Measurements from ENCODE around the gene SPTBN2.

SPTBN2 gene

DNA sequence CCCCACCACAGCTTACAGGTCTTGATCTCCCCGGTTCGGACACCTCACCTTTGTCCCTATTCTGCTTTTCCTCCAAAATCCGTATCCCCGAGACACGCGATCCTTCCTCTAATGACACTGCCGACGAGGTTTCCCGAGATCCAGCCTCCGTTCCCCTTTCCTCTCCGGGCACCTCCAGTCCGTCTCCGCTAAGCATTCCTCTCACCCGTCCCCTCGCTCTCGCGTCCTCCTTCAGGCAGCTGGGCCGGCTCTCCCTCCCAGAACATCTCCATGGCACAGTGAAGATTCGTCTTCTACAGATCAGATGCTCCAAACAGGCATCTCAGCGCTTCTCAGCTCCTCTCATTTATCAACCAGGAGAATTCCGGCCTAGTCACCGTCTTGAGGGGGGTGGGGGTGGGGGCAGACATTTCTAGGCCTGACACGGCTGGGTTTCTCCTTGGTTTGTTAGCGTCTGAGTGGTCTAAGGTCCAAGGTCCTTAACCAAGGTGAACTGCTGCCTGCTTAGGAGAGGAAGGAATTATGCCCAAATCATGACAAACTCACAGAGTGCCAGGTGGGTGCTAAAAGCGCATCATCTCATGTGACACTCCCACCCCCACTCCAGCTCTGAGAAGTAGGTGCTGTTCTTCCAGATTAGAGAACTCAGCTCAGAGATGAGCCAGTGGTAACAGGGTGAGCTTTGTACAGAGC lies at the start of gene SPTBN2:
Gene SPTBN2 (minus strand): TSS at position 524 of the 693 bp plus-strand sequence. CDS start 7,976 bp downstream, outside the sequence.
- DNase-seq (ENCODE audit: low read depth in 2 of 2) = no peak

DNA sequence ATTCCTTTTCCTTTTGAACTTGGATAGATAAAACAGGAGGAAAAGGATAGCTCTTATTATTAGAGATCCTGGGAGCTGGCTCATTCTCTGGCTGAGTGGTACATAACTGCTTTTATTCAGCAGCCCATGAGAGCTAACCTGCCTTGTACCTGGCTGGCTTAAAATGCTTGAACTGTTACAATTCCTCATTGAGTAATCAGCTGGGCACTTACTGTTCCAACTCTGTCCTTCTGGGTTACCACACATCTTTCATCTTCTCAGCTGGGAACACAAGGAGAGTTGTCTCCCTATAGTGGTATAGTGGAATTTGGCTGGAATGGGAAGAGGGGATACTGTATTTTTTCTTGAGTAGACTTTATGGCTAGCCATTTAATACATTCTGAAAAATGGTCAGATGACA lies 39.8 kb upstream of the SPTBN2 start:
- no peak for DNase-seq (ENCODE audit: low read depth in 2 of 2)

DNA sequence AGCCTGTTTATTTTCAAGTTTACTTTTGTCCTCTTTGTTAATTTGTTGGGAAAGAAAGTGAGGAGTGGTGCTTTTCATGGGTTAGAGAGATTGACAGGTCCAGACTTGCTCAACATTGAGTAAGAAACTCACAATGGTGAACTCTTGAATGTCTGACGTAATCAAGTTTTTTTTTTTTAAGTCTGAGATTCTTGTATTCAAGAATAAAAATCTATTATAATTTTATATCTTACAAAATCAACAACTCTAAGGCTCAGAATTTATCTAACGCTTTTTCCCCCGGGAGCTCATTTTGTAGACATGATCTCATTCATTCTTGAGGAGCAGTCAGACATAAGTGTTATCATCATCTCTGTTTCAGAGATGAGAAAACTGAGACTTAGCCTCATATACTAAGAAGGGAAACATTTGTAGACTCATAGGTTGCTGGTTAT lies 39.1 kb upstream of the SPTBN2 start:
- DNase-seq (ENCODE audit: low read depth in 2 of 2) = no peak

DNA sequence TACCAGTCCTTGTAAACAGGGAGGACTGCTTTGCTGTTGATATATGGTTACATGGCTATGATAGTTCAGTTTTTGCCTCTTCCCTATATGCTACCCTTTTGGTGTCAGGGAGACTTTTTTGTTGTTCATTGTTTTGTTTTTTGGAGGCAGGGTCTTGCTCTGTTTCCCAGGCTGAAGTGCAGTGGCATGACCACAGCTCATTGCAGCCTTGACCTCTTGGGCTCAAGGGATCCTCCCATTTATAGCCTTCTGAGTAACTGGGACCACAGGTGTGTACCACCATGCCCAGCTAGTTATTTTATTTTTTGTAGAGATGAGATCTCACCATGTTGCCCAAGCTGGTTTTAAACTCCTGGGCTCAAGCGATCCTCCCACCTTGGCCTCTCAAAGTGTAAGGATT lies 38.6 kb upstream of the SPTBN2 start:
- DNase-seq (ENCODE audit: low read depth in 2 of 2) = no peak

DNA sequence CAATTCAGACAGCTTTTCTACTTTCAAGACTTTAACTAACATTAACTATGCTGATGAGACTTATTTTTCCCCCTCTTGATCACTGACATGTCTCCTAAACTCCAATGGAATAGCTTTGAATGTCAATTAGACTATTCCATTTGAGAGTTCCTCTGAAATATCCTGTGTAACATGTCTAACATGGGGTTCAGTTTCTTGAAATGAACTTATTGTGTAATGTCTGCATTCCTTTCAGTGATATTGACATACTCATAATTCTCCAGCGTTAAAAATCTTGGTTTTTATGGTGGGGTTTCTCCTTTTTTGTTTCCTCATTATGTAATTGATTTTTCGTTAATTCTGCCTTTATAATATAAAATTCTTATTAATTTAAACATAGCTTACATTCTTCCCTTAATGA lies 37.7 kb upstream of the SPTBN2 start:
- DNase-seq (ENCODE audit: low read depth in 2 of 2) = no peak

DNA sequence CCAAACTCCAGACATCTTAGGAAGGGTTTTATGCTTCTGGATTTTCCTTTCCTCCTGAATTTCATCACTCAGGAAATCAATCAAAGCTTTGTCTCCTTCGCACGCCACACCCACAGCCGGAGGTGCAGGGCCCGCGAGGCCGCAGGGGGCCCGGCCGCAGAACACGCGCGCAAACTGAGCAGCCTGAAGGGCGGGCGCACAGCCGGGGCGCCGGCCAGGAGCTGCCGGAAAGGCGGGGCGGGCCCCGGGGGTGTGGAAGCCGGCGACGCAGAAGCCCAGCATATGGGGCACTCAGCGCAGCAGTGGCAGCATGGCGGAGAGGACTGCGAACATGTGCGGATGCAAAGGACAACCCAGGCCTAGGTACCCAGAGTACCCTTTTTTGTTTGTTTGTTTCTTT lies 33.1 kb upstream of the SPTBN2 start:
- no peak for DNase-seq (ENCODE audit: low read depth in 2 of 2)

DNA sequence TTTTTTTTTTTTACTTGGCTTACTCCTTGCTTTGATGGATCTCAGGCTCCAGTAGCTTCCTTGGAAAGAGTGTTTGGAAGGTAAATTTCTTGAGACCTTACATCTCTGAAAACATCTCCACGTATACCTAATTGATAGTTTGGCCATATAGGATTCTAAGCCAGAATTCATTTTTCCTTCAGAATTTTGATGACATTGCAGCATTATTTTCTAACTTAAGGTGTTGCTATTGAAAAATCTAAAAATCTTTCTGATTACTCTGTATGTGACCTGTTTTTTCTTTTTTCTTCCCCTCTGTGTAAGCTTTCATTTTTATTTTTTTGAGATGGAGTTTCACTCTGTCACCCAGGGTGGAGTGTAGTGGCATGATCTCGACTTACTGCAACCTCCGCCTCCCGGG lies 23.1 kb upstream of the SPTBN2 start:
- no peak for DNase-seq (ENCODE audit: low read depth in 2 of 2)

DNA sequence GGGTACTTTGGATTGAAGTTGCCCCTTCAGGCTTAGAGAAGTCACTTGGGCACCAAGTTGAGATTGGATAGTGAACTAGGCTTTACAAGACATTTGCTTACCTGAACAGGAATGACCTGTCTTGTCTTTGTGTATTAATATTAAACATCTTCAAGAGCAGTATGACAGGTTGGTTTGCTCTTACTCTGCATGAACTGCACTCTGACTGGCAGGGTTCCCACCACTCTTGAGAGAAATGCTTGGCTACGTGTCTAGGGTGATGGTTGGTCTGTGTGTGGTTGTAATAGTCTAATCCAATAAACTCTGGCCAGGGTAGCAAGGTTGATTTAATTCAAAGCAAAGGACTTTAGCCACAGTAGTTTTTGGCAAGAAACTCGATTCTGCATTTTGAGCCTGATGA lies 20.1 kb upstream of the SPTBN2 start:
- no peak for DNase-seq (ENCODE audit: low read depth in 2 of 2)

DNA sequence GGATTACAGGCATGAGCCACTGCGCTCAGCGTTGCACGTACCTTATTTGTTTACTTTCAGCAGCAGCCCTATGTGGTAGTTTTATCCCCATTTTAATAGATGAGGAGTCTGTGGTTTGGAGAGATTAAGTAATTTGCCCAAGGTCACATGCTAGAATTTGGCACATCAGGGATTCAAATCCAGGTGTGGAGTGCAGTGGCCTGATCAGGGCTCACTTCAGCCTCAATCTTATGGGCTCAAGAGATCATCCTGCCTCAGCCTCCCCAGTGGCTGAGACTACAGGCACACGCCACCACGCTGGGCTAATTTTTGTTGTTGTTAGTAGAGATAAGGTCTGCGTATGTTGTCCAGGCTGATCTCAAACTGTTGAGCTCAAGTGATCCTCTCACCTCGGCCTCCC lies 18.5 kb upstream of the SPTBN2 start:
- DNase-seq (ENCODE audit: low read depth in 2 of 2) = no peak

DNA sequence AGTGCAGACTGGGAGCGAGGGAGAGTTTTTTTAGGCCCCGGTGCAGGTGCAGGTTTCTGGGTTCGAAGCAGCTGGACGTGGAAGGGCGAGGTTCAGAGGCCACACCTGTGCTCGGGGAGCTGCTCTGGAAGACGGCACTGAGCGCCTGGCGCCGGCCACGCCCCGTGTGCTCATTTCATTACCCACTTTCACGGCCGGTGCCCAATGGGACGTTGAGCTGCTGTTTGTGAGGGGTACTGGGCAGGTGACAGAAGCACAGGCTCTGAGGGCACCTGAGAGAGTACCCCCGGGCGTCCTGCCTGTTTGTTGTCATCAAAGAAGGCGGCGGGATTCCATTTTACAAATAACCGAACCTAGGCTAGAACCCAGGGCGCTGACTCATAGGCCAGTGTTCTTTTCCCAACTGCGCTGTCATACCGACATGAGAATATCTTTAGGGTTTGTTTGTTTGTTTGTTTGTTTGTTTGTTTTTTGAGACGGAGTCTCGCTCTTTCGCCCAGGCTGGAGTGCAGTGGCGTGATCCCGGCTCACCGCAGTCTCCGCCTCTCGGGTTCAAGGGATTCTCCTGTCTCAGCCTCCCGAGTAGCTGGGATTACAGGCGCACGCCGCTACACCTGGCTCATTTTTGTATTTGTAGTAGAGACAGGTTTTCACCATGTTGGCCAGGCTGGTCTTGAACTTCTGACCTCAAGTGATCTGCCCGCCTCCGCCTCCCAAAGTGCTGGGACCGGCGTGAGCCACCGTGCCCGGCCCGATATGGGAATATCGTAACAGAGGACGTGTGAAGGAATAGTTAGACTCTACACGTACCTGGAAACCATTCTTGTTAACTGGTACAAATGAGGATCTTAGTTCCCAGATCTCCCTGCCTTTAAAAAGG lies 16.6 kb upstream of the SPTBN2 start:
- DNase-seq (ENCODE audit: low read depth in 2 of 2) = no peak

DNA sequence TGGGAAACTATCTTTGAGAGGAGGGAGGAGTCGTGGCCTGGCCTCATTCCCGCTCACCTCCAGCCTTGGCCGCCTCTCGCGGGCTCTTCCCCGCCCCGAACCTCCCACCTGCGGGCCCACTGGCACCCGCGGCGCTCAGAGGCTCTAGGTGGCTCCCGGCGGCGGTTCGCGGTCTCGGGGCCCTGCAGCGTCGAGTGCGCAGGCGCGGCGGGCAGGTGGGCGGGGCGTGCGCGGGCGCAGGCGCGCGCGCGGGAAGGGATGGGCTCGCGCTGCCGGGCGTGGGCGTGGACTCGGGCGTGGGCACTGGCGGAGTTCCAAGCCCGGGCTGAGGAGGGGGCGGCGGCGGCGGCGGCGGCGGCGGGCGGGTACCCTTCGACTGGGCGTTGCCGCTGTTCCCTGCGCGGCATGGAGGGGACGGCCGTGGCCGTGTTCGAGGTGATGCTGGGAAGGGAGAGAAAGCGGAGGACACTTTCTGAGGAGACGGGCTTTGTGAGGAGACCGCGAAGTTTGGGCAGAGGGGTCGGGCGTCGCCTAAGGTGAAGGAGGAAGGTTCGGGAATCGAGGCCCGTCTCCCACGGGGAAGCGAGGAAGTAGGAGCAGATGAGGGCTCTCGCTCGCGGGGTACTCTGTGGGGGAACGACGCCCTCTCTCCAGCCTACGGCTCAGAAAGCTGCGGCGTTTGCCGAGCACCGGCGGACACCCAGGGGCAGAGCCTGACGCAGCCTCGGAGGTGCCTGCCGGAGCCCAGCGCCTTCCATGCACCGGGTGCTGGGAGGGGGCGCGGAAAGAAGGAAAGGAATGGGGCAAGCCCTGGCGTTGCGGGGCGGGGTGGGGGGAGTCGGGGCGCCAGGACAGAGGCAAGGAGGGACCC lies 15.7 kb upstream of the SPTBN2 start:
- DNase-seq (ENCODE audit: low read depth in 2 of 2) = peak; percentile 76 to 79

DNA sequence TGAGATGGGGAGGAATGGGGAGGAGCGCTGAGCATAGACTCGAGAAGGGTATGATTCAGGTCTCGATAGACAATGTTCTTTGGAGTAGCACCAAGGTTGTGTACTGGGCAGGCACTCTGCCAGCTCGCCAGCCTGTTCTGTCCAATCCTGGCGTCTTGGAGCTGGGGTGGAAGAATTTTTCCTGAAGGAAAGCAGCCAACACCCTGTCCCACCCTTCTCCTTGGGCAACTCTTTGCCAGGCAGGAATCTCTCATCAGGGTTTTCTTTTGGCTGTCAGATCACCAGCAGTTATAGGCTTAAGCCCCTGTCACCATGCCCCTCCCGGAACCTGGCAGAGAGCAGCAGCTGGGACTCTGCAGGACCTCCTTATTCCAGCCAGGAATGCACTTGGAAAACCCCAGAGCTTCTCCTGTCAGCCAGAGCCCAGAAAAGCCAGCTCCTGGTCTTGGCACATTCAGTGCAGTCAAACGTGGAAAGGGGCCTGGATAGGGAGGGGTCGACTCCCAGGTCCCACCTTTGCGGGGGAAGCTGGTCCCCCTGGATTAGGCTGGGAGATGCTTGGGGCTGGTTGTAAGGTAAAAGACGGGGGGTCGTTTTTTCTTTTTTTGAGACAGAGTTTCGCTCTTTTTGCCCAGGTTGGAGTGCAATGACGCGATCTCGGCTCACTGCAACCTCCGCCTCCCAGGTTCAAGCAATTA lies 14.4 kb upstream of the SPTBN2 start:
- DNase-seq (ENCODE audit: low read depth in 2 of 2) = no peak

DNA sequence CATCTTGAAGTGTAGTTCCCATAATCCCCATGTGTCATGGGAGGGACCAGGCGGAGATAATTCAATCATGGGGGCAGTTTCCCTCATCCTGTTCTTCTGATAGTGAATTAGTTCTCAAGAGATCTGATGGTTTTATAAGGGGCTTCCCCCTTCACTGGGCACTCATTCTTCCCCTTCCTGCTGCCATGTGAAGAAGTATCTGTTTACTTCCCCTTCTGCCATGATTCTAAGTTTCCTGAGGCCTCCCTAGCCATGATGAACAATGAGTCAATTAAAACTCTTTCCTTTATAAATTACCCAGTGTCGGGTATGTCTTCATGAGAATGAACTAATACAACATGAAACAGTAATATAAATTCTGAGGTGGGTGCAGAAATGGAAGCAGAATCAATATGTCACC lies 12.1 kb upstream of the SPTBN2 start:
- DNase-seq (ENCODE audit: low read depth in 2 of 2) = no peak

DNA sequence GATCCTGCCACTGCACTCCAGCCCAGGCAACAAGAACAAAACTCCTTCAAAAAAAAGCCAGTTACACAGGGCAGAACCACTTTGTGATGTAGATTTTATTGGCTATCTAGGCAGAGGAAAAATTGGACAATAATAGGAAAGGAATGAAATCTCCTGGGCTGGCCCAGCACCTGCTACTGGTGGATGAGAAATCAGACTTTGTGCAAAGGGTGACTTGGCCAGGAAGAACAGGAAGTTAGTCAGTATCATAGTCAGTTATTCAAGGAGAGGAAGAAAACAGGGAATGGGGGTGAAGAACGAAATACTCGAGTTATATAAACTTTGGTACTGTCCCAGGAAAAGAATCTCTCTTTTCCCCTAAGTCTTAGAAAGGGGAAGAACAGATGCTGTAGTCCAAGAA lies 11.0 kb upstream of the SPTBN2 start:
- DNase-seq (ENCODE audit: low read depth in 2 of 2) = no peak

DNA sequence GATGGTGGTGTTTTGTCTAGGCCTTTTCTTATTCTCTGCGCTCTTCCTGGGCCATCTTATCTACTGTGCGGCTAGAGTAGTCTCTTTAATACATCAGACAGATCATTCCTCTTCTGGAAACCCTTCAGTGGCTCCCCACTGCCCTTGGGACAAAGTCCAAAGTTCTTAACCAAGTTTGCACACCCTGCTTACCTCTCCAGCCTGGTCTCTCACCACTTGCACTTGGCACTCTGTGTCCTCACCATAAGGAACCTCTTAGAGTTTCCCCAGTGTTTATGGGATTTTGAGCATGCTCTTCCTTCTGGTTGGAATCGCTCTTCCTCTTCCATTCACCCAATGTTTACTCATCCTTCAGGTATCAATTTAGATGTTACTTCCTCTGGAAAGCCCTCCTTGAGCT lies 5.2 kb upstream of the SPTBN2 start:
- no peak for DNase-seq (ENCODE audit: low read depth in 2 of 2)

DNA sequence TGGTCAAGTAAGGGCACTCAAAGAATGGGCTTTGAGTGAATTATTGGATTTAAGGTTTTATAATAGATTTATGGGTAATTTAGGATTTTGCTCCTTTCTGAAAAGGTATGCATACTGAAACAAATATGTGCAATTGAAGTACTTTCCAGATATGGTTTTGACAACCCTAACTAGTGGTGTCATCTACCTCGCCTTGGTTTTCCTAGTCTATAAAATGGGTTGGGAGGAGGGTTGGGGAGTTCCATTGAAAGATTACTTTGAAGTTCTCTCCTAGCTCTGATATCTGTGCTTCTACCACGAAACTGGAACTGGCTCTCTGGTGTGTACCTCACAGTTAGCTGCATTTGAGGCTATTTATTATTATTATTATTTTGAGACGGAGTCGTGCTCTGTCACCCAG lies 431 bp upstream of the SPTBN2 start:
- no peak for DNase-seq (ENCODE audit: low read depth in 2 of 2)

DNA sequence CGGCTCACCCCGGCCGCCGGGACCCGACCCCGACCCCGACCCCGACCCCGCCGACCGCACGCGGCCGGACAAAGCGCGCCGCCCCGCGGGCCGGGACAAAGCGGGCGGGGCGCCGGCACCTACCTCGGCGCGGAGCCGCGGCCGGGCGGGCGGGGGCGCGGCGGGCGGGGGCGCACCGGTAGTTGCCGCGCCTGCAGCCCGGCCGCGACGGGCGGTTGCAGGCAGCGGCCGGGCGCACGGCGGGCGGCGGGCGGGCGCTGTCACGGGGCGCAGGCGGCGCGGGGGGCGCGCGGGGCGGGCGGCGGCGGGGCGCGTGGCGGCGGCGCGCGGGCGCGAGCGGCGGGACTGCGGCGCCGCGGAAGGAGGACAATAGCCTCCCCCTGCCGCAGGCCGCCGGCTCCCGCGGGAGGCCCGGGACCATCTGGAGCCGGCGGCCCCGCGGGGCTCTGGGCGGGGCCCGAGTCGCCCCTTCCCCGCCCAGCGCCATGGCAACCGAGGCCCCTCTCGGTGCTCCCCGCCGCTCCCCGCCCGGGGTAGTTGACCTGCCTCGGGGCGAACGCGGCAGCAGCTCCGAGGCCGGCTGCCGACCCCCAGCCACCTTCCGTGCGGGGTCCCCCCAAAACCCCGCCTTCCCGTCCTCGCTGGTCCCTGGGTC lies 851 bp downstream of the SPTBN2 start:
- DNase-seq (ENCODE audit: low read depth in 2 of 2) = no peak

DNA sequence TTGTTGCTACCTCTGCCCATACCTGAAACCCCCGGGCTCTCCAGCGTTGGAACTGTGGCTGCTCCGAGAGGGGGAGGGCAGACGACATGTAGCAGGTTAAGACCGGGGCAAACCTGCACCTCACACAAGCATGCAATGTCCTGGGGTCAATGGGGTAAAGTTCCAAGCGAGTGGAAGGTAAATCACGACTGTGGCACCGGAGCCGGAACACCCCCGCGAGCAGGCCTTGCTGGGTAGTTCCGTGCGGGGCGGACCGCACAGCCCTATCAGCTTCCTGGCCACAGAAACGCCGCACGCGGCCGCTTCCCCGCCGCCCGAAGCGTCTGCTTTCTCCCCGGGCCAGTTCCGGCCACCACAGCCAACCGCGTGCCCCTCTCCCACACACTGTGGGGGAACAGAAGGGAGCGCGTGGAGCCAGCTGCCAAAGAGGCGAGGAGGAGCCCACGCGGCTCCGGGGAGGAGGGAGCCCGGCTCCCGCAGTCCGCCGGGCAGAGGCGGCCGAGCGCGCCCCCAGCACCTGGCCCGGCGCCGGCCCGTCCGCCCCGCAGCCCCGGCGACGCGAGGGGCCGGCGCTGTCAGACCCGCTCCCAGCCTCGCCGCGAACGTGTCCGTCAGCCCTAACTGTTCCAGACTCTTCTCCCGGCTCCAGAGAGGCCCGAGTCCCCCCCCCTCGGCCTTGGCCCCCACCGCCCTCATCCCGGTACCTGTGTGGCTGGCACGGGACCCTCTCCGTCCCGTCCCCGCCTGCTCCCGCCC lies 1.6 kb downstream of the SPTBN2 start:
- DNase-seq (ENCODE audit: low read depth in 2 of 2) = no peak

DNA sequence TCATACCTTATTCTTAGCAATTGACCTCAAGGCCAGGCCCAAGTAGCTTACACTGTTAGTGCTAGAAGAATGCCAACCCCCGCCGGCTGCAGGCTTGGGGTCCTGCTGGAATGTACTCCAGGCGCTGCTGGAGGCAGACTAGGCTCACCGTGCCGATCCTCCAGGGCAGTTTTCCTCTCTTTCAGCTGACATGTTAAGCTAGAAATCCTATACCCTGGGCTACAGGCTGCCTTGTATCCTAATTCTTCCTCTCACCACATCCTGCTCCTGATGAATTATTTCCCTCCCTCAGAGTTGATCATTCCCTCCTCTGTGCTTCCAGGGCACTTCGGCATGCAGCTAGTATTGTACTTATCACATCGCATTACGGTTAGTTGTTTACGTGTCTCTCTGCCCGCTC lies 3.4 kb downstream of the SPTBN2 start:
- no peak for DNase-seq (ENCODE audit: low read depth in 2 of 2)

DNA sequence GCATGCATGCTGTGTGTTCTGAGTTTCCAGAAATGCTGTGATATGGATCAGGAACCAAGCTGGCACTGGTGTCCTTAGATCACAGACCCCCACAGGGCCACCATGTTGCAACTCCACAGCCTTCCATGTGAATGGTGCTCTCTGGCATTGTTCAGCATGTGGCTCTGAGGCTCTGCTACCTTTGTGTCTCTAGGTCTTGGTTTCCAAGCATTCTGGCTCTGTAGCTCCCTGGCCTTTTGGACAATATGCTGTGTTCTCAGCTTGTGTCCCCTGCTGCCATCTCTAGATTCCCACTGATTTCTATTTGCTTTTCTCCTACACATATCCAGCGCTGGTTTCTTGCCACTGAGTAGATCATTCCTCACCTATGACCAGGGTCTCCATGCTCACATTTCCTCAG lies 3.9 kb downstream of the SPTBN2 start:
- DNase-seq (ENCODE audit: low read depth in 2 of 2) = no peak

Measured in activated CD8-positive, alpha-beta memory T cell treated with anti-CD3 and anti-CD28 coated beads for 4 hours (primary cell).